T-helper 2 cell treated with Interferon-gamma antibody and Interleukin-4, amounts not matched to agents 5 μg/mL and 100 μg/mL, for 36 hours (primary cell): ENCODE data around the gene HNRNPC.

Source experiments
- DNase-seq: peaks from one replicate; pipeline ENCODE4 v3.0.0; 2021; ENCODE audit warnings: low spot score
- H3K27ac Mint-ChIP-seq: one replicate; pipeline ENCODE4 v1.8.0; 2021; ENCODE audit warnings: mild to moderate bottlenecking, mixed read lengths
- H3K27me3 Mint-ChIP-seq: one replicate; pipeline ENCODE4 v1.8.0; 2021; ENCODE audit warnings: low read depth, mixed read lengths
- H3K36me3 Mint-ChIP-seq: one replicate; pipeline ENCODE4 v1.8.0; 2021; ENCODE audit warnings: low read depth, mixed read lengths
- H3K4me1 Mint-ChIP-seq: one replicate; pipeline ENCODE4 v1.8.0; 2021; ENCODE audit warnings: low read depth, mixed read lengths
- H3K4me3 Mint-ChIP-seq: one replicate; pipeline ENCODE4 v1.8.0; 2022; ENCODE audit warnings: mild to moderate bottlenecking, moderate library complexity, mixed read lengths
- H3K9me3 Mint-ChIP-seq: one replicate; pipeline ENCODE4 v1.8.0; 2021; ENCODE audit warnings: mixed read lengths

Gene HNRNPC

GRCh38 chr14:21160061-21160610 lies 109.1 kb downstream of the HNRNPC start:
- Mint-ChIP-seq H3K27me3 (peaks cover 31% of the 10 kb centered on the region), H3K4me3 (no peak overlapping the region), H3K36me3 (no peaks in the 10 kb centered on the region), H3K9me3 (no peaks in the 10 kb centered on the region), H3K4me1 (peaks cover 1% of the 10 kb centered on the region), H3K27ac (no peak overlapping the region)
- no peak for DNase-seq
